SK-N-SH treated with all-trans-retinoic acid at 6 μM for 48 hours (cell line): ENCODE results near the gene SPRY1.

Experiments used
- BACH2 ChIP-seq: fragments of 250-450 bp; sonication (Bioruptor Pico); IDR thresholded peaks from 2 replicates; pipeline ENCODE4 v1.9.0; 2021; ENCODE audit warnings: mild to moderate bottlenecking, borderline replicate concordance
- CREB5 ChIP-seq: fragments of 250-450 bp; sonication (Bioruptor Pico); IDR thresholded peaks from 2 replicates; pipeline ENCODE4 v1.5.1; 2020; ENCODE audit warnings: low read depth, mild to moderate bottlenecking, moderate library complexity
- ESRRG ChIP-seq: fragments of 250-450 bp; sonication (Bioruptor Pico); IDR thresholded peaks from 2 replicates; pipeline ENCODE4 v1.6.1; 2021; ENCODE audit warnings: mild to moderate bottlenecking
- PATZ1 ChIP-seq: fragments of 250-450 bp; sonication (Bioruptor Pico); IDR thresholded peaks from 2 replicates; pipeline ENCODE4 v1.8.0; 2020; ENCODE audit warnings: mild to moderate bottlenecking, moderate library complexity, borderline replicate concordance
- RARB ChIP-seq: fragments of 250-450 bp; sonication (Bioruptor Pico); IDR thresholded peaks from 2 replicates; pipeline ENCODE4 v1.8.0; 2021; ENCODE audit warnings: mild to moderate bottlenecking, moderate library complexity
- TCF4 ChIP-seq: fragments of 250-450 bp; sonication (Bioruptor Pico); IDR thresholded peaks from 2 replicates; pipeline ENCODE4 v1.8.0; 2021; ENCODE audit warnings: mild to moderate bottlenecking, moderate library complexity, borderline replicate concordance
- ZC3H10 ChIP-seq: fragments of 250-450 bp; sonication (Bioruptor Pico); IDR thresholded peaks from 2 replicates; pipeline ENCODE4 v1.5.1; 2021; ENCODE audit warnings: mild to moderate bottlenecking, moderate library complexity
- ZNF8 ChIP-seq: fragments of 450-650 bp; formaldehyde crosslinking; IDR thresholded peaks from 2 replicates; pipeline ENCODE4 v1.5.0; 2020; ENCODE audit warnings: mild to moderate bottlenecking, moderate library complexity

- no peak for TF ChIP-seq BACH2 (CRISPR knock-in tag)
- no peak for TF ChIP-seq ZNF8 (CRISPR knock-in tag)
- no peak for TF ChIP-seq ZC3H10 (CRISPR knock-in tag)
- TF ChIP-seq PATZ1 (CRISPR knock-in tag) = no peak
- TF ChIP-seq CREB5 = no peak
- no peak for TF ChIP-seq TCF4 (CRISPR knock-in tag)
- no peak for TF ChIP-seq RARB (CRISPR knock-in tag)
- TF ChIP-seq ESRRG = no peak
These were observed 44.2 kb upstream of the SPRY1 start for GRCh38 chr4:123352240-123352945.
